B cell (primary cell): ENCODE measurements around the gene EFNA5. TPM values are rescaled to one million over a fixed set of nuclear protein-coding genes. Genes with fewer than 3 reads are reported as not detected.

Source experiments
- ATAC-seq: fragments of 200-7000 bp; cut with Tn5 transposase; one replicate; pipeline ENCODE4 v1.10.0; 2021; ENCODE audit warnings: low read depth, mild to moderate bottlenecking, moderate number of reproducible peaks, moderate library complexity
- CTCF ChIA-PET: fragments of 350-600 bp; sonication (Branson Sonifier 250); formaldehyde crosslinking; loops from one replicate; lab custom pipeline; 2021; ENCODE audit warnings: antibody characterized with exemption, inconsistent platforms; lab: Charles Lee
- POLR2A ChIA-PET: fragments of 350-600 bp; sonication (Branson Sonifier 250); formaldehyde crosslinking; loops from one replicate; lab custom pipeline; 2021; ENCODE audit warnings: antibody characterized with exemption; lab: Charles Lee
- DNase-seq: peaks from one replicate; pipeline ENCODE4 v3.0.0; 2013
- H2AFZ ChIP-seq: 2 replicates; pipeline ENCODE4 v1.6.1; 2012; ENCODE audit warnings: mild to moderate bottlenecking, low read depth, low read length; ENCODE audit not compliant: insufficient read depth, poor library complexity, severe bottlenecking
- H3K27ac ChIP-seq, 2 donors: 1 replicate in 1 of 2; 2 replicates in 1 of 2; pipeline ENCODE4 v1.5.1; 2012 to 2013; ENCODE audit warnings: low read length in 2 of 2, mild to moderate bottlenecking in 2 of 2, moderate library complexity in 1 of 2
- H3K27me3 ChIP-seq, 4 experiments: fragments of 200-600 bp in 1 of 4; sonication (generic) in 1 of 4; replicated peaks in 1 of 4; 1 replicate in 2 of 4; 2 replicates in 2 of 4; pipeline versions ENCODE4 v1.6.1 to v1.7.0; 2013 to 2016; ENCODE audit warnings: low read length in 3 of 4, mild to moderate bottlenecking in 2 of 4, mixed read lengths in 1 of 4, moderate library complexity in 1 of 4; ENCODE audit not compliant: insufficient read depth in 4 of 4, control insufficient read depth in 3 of 4; ENCODE audit errors: control extremely low read depth in 1 of 4
- H3K36me3 ChIP-seq, 2 experiments: replicated peaks in 1 of 2; 1 replicate in 1 of 2; 2 replicates in 1 of 2; pipeline versions ENCODE4 v1.6.1 to v1.7.1; 2013; ENCODE audit warnings: low read length in 1 of 2; ENCODE audit not compliant: insufficient read depth in 2 of 2, control insufficient read depth in 1 of 2; ENCODE audit errors: control extremely low read depth in 1 of 2, extremely low read depth in 1 of 2
- H3K4me1 ChIP-seq, 2 donors: fragments of 200-600 bp in 1 of 2; sonication (generic) in 1 of 2; 1 replicate in 1 of 2; 2 replicates in 1 of 2; pipeline versions ENCODE4 v1.5.1 to v1.6.1; 2013 to 2017; ENCODE audit warnings: low read length in 2 of 2; ENCODE audit not compliant: control insufficient read depth in 2 of 2, insufficient read depth in 2 of 2
- H3K4me2 ChIP-seq: replicated peaks from 2 replicates; pipeline ENCODE3; 2012; ENCODE audit warnings: mild to moderate bottlenecking, low read depth, low read length; ENCODE audit not compliant: poor library complexity, severe bottlenecking
- H3K4me3 ChIP-seq, 5 experiments: fragments of 200-600 bp in 1 of 5; sonication (generic) in 1 of 5; 1 replicate in 3 of 5; 2 replicates in 2 of 5; pipeline versions ENCODE4 v1.5.1 to v1.7.0; 2011 to 2016; ENCODE audit warnings: low read length in 4 of 5, mild to moderate bottlenecking in 4 of 5, low read depth in 2 of 5, control low read depth in 1 of 5, moderate library complexity in 1 of 5; ENCODE audit not compliant: insufficient read depth in 1 of 5; ENCODE audit errors: control extremely low read depth in 1 of 5, extremely low read depth in 1 of 5
- H3K79me2 ChIP-seq: fragments of 200-600 bp; sonication (generic); one replicate; pipeline ENCODE4 v1.6.0; 2016; ENCODE audit warnings: low read length; ENCODE audit not compliant: control insufficient read depth, insufficient read depth
- H3K9ac ChIP-seq: fragments of 200-600 bp; sonication (generic); 2 replicates; pipeline ENCODE4 v1.6.1; 2017; ENCODE audit warnings: mild to moderate bottlenecking, low read length, moderate library complexity
- H3K9me3 ChIP-seq, 3 donors: one replicate each; pipeline versions ENCODE4 v1.6.1 to v1.7.1; 2013; ENCODE audit warnings: low read length in 2 of 3; ENCODE audit not compliant: control insufficient read depth in 2 of 3, insufficient read depth in 1 of 3; ENCODE audit errors: control extremely low read depth in 1 of 3
- H4K20me1 ChIP-seq: 2 replicates; pipeline ENCODE4 v1.6.0; 2012; ENCODE audit warnings: mild to moderate bottlenecking, low read length; ENCODE audit not compliant: insufficient read depth, control insufficient read depth, poor library complexity, severe bottlenecking
- H3K27ac Mint-ChIP-seq: one replicate; pipeline ENCODE4 v1.8.0; 2021; ENCODE audit warnings: mixed read lengths
- H3K27me3 Mint-ChIP-seq: one replicate; pipeline ENCODE4 v1.8.0; 2021; ENCODE audit warnings: mixed read lengths
- H3K4me1 Mint-ChIP-seq: one replicate; pipeline ENCODE4 v1.8.0; 2021; ENCODE audit warnings: mixed read lengths
- H3K4me3 Mint-ChIP-seq: one replicate; pipeline ENCODE4 v1.8.0; 2021; ENCODE audit warnings: mixed read lengths
- H3K9me3 Mint-ChIP-seq: one replicate; pipeline ENCODE4 v1.8.0; 2022; ENCODE audit warnings: mixed read lengths; ENCODE audit not compliant: insufficient read depth
- EZH2 ChIP-seq: IDR thresholded peaks from 2 replicates; pipeline ENCODE4 v1.6.1; 2012; ENCODE audit warnings: borderline replicate concordance, low read depth, mild to moderate bottlenecking, moderate library complexity, low read length; ENCODE audit not compliant: insufficient read depth, poor library complexity, severe bottlenecking
- WGBS: methylation state at CpG from one replicate; pipeline ENCODE4 v1.1.5; 2013; ENCODE audit warnings: missing lambda C conversion rate; ENCODE audit not compliant: insufficient coverage; 5-methylcytosine and 5-hydroxymethylcytosine counted together
- intact Hi-C: fragments of 100-400 bp; cut with micrococcal nuclease; formaldehyde crosslinking; loops from one replicate; pipeline ENCODE4 v1.10.0; 2022
- polyA plus RNA-seq: library from polyadenylated mRNA; depleted of rRNA; stranded (reverse); fragments of >200 nt; gene quantifications from 2 replicates; pipeline ENCODE4 v1.2.3, GENCODE V29; 2012
- total RNA-seq, 2 donors: library from RNA; stranded (reverse); fragments of 120-200 nt in 1 of 2; gene quantifications; 1 replicate in 1 of 2; 2 replicates in 1 of 2; pipeline versions ENCODE4 v1.2.3 to v1.2.4, GENCODE V29; 2013 to 2022
- TF ChIP-seq, protein P1 (sequence below): fragments of 200-600 bp; IDR thresholded peaks from one replicate; pipeline ENCODE4 v1.8.0; 2022; ENCODE audit warnings: antibody characterized with exemption, mild to moderate bottlenecking

The EFNA5 gene
- total and polyA plus RNA-seq, 2 donors (not counting 1 experiment from before 2014, with no cell fraction given): not detected

DNA sequence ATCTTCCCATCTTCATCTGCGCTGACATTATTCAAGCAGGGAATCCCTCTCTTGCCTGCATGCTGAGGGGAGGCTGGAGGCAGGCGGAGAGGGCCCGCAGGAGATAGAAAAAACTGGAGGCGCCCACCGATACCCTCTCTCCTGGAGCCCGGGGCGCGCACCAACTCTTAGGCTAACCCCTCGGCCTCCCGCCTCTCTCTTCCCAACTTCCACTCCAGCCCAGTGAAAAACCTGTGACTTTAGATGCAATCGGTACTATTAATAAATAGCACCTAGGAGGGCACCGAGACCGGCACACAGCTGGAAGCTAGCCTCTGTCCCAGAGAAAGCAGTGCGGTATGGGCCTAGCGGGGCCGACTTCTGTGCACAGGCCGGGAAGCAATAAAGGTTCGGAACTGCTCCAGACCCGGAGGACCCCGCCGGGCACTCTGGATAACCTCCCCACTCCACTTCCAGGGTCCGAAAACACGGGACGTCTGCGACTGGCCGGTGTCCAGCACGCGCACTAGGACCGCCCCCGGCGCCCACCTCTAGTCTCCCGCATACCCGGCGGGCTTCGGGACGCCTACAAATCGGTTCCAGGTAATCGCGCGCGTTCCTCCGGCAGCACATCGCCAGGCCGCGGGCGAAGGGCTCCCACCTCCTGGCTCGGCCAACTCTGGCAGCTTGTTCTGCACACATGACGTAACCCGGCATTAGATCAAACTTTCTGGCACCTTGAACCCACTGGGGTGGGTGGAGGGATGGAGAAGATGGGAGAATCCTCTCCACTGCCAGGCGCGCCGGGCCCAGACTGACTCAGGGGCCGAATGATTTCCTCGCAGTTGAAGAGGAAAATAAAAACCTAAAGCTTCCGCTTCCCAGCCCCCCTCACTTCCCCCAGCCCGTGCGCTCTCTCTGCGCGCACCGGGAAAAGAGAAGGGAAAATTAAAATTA is 1.4 kb downstream of the EFNA5 start:
- ATAC-seq: no peak
- CTCF ChIA-PET: no interaction called here
- no peaks in the 10 kb centered on the region for H4K20me1 ChIP-seq
- H3K27me3 Mint-ChIP-seq: peaks cover 60% of the 10 kb centered on the region
- H3K4me1 ChIP-seq: peaks cover 37 to 38% of the 10 kb centered on the region in 2 donors
- no peak overlapping the region for H3K4me3 ChIP-seq
- H3K9ac ChIP-seq: no peak overlapping the region
- no peak overlapping the region for H3K27ac Mint-ChIP-seq
- no peaks in the 10 kb centered on the region for H3K36me3 ChIP-seq
- no peak overlapping the region for H3K27ac ChIP-seq
- intact Hi-C loops: no loop called here
- DNase-seq: peak; percentile 4
- peaks cover 0 to 54% (median 29%) of the 10 kb centered on the region in 4 experiments for H3K27me3 ChIP-seq
- H3K4me2 ChIP-seq: peak overlapping the region; percentile 90
- H3K79me2 ChIP-seq: no peaks in the 10 kb centered on the region
- H2AFZ ChIP-seq: no peak overlapping the region
- H3K4me3 Mint-ChIP-seq: peak overlapping the region; percentile 41
- POLR2A ChIA-PET: no interaction called here
- WGBS: 7% methylated on average over 48 of the region's 60 CpGs
- H3K4me1 Mint-ChIP-seq: peaks cover 31% of the 10 kb centered on the region
- H3K9me3 ChIP-seq: peaks cover 0 to 11% (median 0%) of the 10 kb centered on the region in 3 donors
- TF ChIP-seq EZH2: no peak
- TF ChIP-seq, protein P1, sequence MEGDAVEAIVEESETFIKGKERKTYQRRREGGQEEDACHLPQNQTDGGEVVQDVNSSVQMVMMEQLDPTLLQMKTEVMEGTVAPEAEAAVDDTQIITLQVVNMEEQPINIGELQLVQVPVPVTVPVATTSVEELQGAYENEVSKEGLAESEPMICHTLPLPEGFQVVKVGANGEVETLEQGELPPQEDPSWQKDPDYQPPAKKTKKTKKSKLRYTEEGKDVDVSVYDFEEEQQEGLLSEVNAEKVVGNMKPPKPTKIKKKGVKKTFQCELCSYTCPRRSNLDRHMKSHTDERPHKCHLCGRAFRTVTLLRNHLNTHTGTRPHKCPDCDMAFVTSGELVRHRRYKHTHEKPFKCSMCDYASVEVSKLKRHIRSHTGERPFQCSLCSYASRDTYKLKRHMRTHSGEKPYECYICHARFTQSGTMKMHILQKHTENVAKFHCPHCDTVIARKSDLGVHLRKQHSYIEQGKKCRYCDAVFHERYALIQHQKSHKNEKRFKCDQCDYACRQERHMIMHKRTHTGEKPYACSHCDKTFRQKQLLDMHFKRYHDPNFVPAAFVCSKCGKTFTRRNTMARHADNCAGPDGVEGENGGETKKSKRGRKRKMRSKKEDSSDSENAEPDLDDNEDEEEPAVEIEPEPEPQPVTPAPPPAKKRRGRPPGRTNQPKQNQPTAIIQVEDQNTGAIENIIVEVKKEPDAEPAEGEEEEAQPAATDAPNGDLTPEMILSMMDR: no peak
- H3K9me3 Mint-ChIP-seq: no peaks in the 10 kb centered on the region
